Spleen (tissue), 11 donors: ENCODE data around the gene TMEM43. TPM values are rescaled to one million over a fixed set of nuclear protein-coding genes. Genes with fewer than 3 reads are reported as not detected.

ENCODE experiments used
- DNase-seq: peaks from one replicate; pipeline ENCODE4 v3.0.0-alpha.2; 2020
- H3K27ac ChIP-seq, 8 donors: fragments of 200-600 bp; sonication (generic) in 7 of 8; 1 replicate in 4 of 8; 2 replicates in 4 of 8; pipeline versions ENCODE4 v1.5.0 to v1.8.0; 2016 to 2021; ENCODE audit warnings: inconsistent platforms in 4 of 8, mild to moderate bottlenecking in 4 of 8, moderate library complexity in 1 of 8
- H3K27me3 ChIP-seq, 7 donors: fragments of 200-600 bp; sonication (generic) in 6 of 7; replicated peaks in 1 of 7; 1 replicate in 4 of 7; 2 replicates in 3 of 7; pipeline versions ENCODE4 v1.5.0 to v1.8.0; 2016 to 2021; ENCODE audit warnings: inconsistent platforms in 3 of 7, mild to moderate bottlenecking in 1 of 7
- H3K36me3 ChIP-seq, 6 donors: fragments of 200-600 bp; sonication (generic) in 5 of 6; 1 replicate in 4 of 6; 2 replicates in 2 of 6; pipeline versions ENCODE4 v1.5.0 to v1.8.0; 2016 to 2021; ENCODE audit warnings: inconsistent platforms in 2 of 6
- H3K4me1 ChIP-seq, 6 donors: fragments of 200-600 bp; sonication (generic) in 5 of 6; 1 replicate in 3 of 6; 2 replicates in 3 of 6; pipeline versions ENCODE4 v1.5.0 to v1.8.0; 2016 to 2021; ENCODE audit warnings: inconsistent platforms in 3 of 6
- H3K4me3 ChIP-seq, 8 donors: fragments of 200-600 bp; sonication (generic) in 7 of 8; 1 replicate in 4 of 8; 2 replicates in 4 of 8; pipeline versions ENCODE4 v1.5.0 to v1.8.0; 2016 to 2021; ENCODE audit warnings: inconsistent platforms in 4 of 8, mild to moderate bottlenecking in 4 of 8, moderate library complexity in 2 of 8
- H3K9me3 ChIP-seq, 8 donors: fragments of 200-600 bp; sonication (generic) in 7 of 8; 1 replicate in 4 of 8; 2 replicates in 4 of 8; pipeline versions ENCODE4 v1.5.0 to v1.8.0; 2016 to 2021; ENCODE audit warnings: inconsistent platforms in 4 of 8
- CTCF ChIP-seq, 11 experiments: fragments of 200-600 bp in 7 of 11; fragments of 450-650 bp in 4 of 11; sonication (generic) in 4 of 11; IDR thresholded peaks in 8 of 11; conservative IDR thresholded peaks in 3 of 11; 1 replicate in 7 of 11; 2 replicates in 4 of 11; pipeline versions ENCODE4 v1.4.0 to v1.8.0; 2016 to 2021; ENCODE audit warnings: antibody characterized with exemption in 11 of 11, inconsistent platforms in 4 of 11, mild to moderate bottlenecking in 1 of 11
- POLR2A ChIP-seq, 3 donors: fragments of 450-650 bp; IDR thresholded peaks; one replicate each; pipeline ENCODE4 v1.5.1; 2017; ENCODE audit warnings: antibody characterized with exemption in 3 of 3, mild to moderate bottlenecking in 1 of 3
- POLR2AphosphoS5 ChIP-seq, 3 donors: sonication (generic); formaldehyde crosslinking; IDR thresholded peaks; one replicate each; pipeline ENCODE4 v1.5.1; 2017; ENCODE audit warnings: antibody characterized with exemption in 3 of 3
- WGBS, 5 donors: extraction: QIAGEN DNeasy Blood & Tissue Kit in 3 of 5; methylation state at CpG; one replicate each; pipeline versions ENCODE4 v1.1.5 to v1.1.7; 2013 to 2018; 5-methylcytosine and 5-hydroxymethylcytosine counted together
- intact Hi-C: fragments of 100-400 bp; cut with DNase I; formaldehyde crosslinking; loops from one replicate; pipeline ENCODE4 v1.15.0; 2023; ENCODE audit warnings: low total_unique reads
- polyA plus RNA-seq, 3 donors: library from polyadenylated mRNA; stranded (reverse); fragments of 200-250 nt; gene quantifications; one replicate each; pipeline ENCODE4 v1.2.1, GENCODE V29; 2013
- total RNA-seq, 7 donors: library from RNA; depleted of rRNA in 3 of 7; stranded (reverse); fragments of >200 nt in 3 of 7; fragmentation: NEBNext Ultra II Directional in 4 of 7; extraction: Animal tissue kit (Norgen Biotek cat#: 25700) in 4 of 7; gene quantifications; one replicate each; pipeline versions ENCODE4 v1.1.0 to v1.2.1, GENCODE V29; 2016 to 2021
- donor health status: healthy with polysubstance abuse.
- donor health status: DM: no; HTN: no; CAD: no; lungs with moderate emphysema.
- donor health status: DM: no; HTN: no; CAD: no.
- donor health status: Bipolar disorder and iron deficiency.
- donor health status: healthy.
- donor health status: DM: no; HTN: no; CAD: no.
- donor health status: DM: yes; HTN: yes; CAD: no.

TMEM43 gene
- total and polyA plus RNA-seq, 10 donors: 18.7 to 64.2 (median 44.5) TPM

GRCh38 chr3:14159426-14159825 lies 34.6 kb downstream of the TMEM43 start:
- H3K4me3 ChIP-seq: no peak overlapping the region
- H3K9me3 ChIP-seq: peaks cover 2 to 21% (median 18%) of the 10 kb centered on the region in 8 donors
- peaks cover 19 to 99% (median 87%) of the 10 kb centered on the region in 6 donors for H3K36me3 ChIP-seq
- peaks cover 0 to 5% (median 0%) of the 10 kb centered on the region in 6 donors for H3K4me1 ChIP-seq
- no peak for TF ChIP-seq CTCF (IDR thresholded peaks at IDR 0.05 in 8 of 11, conservative IDR thresholded peaks at IDR 0.05 in 3 of 11)
- no peak for TF ChIP-seq POLR2AphosphoS5 (IDR thresholded peaks at IDR 0.05)
- no peak for TF ChIP-seq POLR2A (IDR thresholded peaks at IDR 0.05)
- DNase-seq: no peak
- 97 to 99% (median 98%) methylated on average over 8 of the region's 8 CpGs for WGBS, 5 donors
- no peak overlapping the region for H3K27ac ChIP-seq
- no peaks in the 10 kb centered on the region for H3K27me3 ChIP-seq
- intact Hi-C loops: no loop called here

- intact Hi-C loops: no loop called here
- Histone ChIP-seq H3K4me1 (no peaks in the 10 kb centered on the region), H3K27me3 (no peaks in the 10 kb centered on the region), H3K4me3 (no peak overlapping the region), H3K27ac (no peak overlapping the region), H3K9me3 (peaks cover 2 to 21% (median 18%) of the 10 kb centered on the region in 8 donors), H3K36me3 (peaks cover 21 to 100% (median 99%) of the 10 kb centered on the region in 6 donors)
- TF ChIP-seq POLR2AphosphoS5 (IDR thresholded peaks at IDR 0.05): no peak
- no peak for TF ChIP-seq CTCF (IDR thresholded peaks at IDR 0.05 in 8 of 11, conservative IDR thresholded peaks at IDR 0.05 in 3 of 11)
- TF ChIP-seq POLR2A (IDR thresholded peaks at IDR 0.05): no peak
- WGBS, 5 donors: 97 to 99% (median 98%) methylated on average over 2 of the region's 2 CpGs
- DNase-seq: no peak
Measured at GRCh38 chr3:14161282-14161681, 36.4 kb downstream of the TMEM43 start.

- H3K4me3 ChIP-seq: no peak overlapping the region
- 75 to 98% (median 82%) methylated on average over 2 of the region's 2 CpGs for WGBS, 5 donors
- intact Hi-C loops: no loop called here
- no peak for TF ChIP-seq POLR2A (IDR thresholded peaks at IDR 0.05)
- TF ChIP-seq POLR2AphosphoS5 (IDR thresholded peaks at IDR 0.05): no peak
- no peak for TF ChIP-seq CTCF (IDR thresholded peaks at IDR 0.05 in 8 of 11, conservative IDR thresholded peaks at IDR 0.05 in 3 of 11)
- H3K36me3 ChIP-seq: peaks cover 19 to 100% (median 99%) of the 10 kb centered on the region in 6 donors
- no peak for DNase-seq
- H3K9me3 ChIP-seq: peaks cover 2 to 21% (median 18%) of the 10 kb centered on the region in 8 donors
- H3K27me3 ChIP-seq: no peaks in the 10 kb centered on the region
- H3K27ac ChIP-seq: no peak overlapping the region
- no peaks in the 10 kb centered on the region for H3K4me1 ChIP-seq
Measured at GRCh38 chr3:14162178-14162577, 37.3 kb downstream of the TMEM43 start.

- intact Hi-C loops: no loop called here
- DNase-seq: no peak
- 88 to 96% (median 95%) methylated on average over 9 of the region's 9 CpGs for WGBS, 5 donors
- Histone ChIP-seq H3K27me3 (no peaks in the 10 kb centered on the region), H3K36me3 (peaks cover 20 to 100% (median 99%) of the 10 kb centered on the region in 6 donors), H3K9me3 (peaks cover 0 to 6% (median 4%) of the 10 kb centered on the region in 8 donors), H3K4me1 (peaks cover 0 to 10% (median 0%) of the 10 kb centered on the region in 6 donors), H3K27ac (no peak overlapping the region), H3K4me3 (no peak overlapping the region)
- TF ChIP-seq POLR2AphosphoS5 (IDR thresholded peaks at IDR 0.05): no peak
- no peak for TF ChIP-seq POLR2A (IDR thresholded peaks at IDR 0.05)
- no peak for TF ChIP-seq CTCF (IDR thresholded peaks at IDR 0.05 in 8 of 11, conservative IDR thresholded peaks at IDR 0.05 in 3 of 11)
Measured at GRCh38 chr3:14166877-14167603, 42.2 kb downstream of the TMEM43 start.
